Astrocyte of the cerebellum (primary cell): Measurements from ENCODE around the gene UBR2.

ENCODE experiments used
- DNase-seq: peaks from one replicate; pipeline ENCODE4 v3.0.0-alpha.2; 2011; ENCODE audit warnings: low read depth
- H3K4me3 ChIP-seq: 2 replicates; pipeline ENCODE4 v1.5.1; 2011; ENCODE audit warnings: mild to moderate bottlenecking, low read depth, low read length, moderate library complexity
- CTCF ChIP-seq: IDR thresholded peaks from 2 replicates; pipeline ENCODE4 v1.5.1; 2012; ENCODE audit warnings: low read length, low read depth, moderate library complexity, mild to moderate bottlenecking; ENCODE audit errors: missing control alignments
- in situ Hi-C: cut with HindIII; loops from 2 replicates; pipeline ENCODE4 v1.10.0; 2017; ENCODE audit warnings: low sequenced_read_pairs

UBR2 gene

DNA sequence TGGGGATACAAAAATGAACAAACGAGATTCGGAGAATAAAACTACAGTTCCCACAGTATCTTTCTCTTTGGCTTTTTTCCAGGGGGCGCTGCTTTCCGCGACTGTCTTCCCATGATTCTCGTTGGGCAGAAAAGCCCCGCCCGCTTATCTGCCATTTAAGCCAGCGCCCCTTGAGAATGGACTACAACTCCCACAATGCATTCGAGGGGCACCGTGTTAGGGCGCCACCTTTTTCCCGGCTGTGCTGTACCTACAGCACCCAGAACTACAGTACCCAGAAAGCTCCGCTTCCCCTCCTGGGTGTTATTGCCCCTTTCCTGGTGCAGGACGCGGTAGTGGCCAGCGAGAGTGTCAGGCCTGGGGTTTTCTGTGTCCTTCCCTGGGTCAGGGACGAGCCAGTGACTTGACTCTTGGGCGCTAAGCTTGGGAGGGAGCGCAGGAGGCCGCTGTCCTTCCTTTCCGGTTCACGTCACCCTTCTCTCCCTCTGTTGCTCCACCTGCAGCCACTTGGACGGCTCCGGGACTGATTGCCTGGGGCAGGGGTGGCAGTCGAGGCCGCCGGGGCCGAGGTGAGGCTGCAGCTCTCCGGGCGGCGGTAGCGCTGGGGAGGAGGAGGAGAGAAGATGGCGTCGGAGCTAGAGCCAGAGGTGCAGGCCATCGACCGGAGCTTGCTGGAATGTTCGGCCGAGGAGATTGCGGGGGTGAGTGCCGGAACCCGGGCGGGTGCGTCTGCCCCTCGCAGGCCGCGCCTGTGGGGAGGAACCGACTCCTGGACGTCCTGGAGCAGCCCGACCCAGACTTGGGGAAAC, at the start of gene UBR2:
Gene UBR2, plus strand, starts transcription at position 333 of the 809 bp plus-strand sequence. Its CDS starts 291 bp downstream, at position 624.
- H3K4me3 ChIP-seq = peak within 1 kb of the TSS; percentile 96
- peak; percentile 97 for DNase-seq
- TF ChIP-seq CTCF = peak; percentile 13
- in situ Hi-C loops = loop anchor here (25.0 kb wide), 1 partner anchor 777 kb away; the partner anchor contains the start of genes FRS3, PRICKLE4 and TOMM6

DNA sequence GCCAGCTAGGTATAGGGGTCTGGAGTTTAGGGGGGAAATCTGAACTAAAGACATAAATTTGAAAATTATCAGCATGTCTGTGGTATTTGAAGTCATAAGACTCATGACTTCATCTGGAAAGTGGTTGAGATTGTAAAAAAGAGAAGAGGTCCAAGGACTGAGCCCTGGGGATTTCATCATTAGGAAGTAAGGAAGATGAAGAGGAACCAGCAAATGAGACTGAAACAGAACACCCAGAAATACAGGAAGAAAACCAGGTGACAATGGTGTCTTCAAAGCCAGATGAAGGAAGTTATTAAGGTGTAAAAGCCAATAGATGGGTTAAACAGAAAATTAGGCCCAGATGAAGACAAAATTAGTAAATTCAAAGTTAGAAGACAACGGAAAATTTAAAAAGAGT, 49.1 kb upstream of the UBR2 start:
- in situ Hi-C loops = no loop called here
- H3K4me3 ChIP-seq = no peak overlapping the region
- no peak for TF ChIP-seq CTCF
- no peak for DNase-seq

- no peak overlapping the region for H3K4me3 ChIP-seq
- in situ Hi-C loops = no loop called here
- TF ChIP-seq CTCF = no peak
- no peak for DNase-seq
Measured at GRCh38 chr6:42519779-42520178, 44.0 kb upstream of the UBR2 start.

- no peak for TF ChIP-seq CTCF
- H3K4me3 ChIP-seq = no peak overlapping the region
- no peak for DNase-seq
- in situ Hi-C loops = no loop called here
Measured at GRCh38 chr6:42520786-42521607, 42.8 kb upstream of the UBR2 start.

DNA sequence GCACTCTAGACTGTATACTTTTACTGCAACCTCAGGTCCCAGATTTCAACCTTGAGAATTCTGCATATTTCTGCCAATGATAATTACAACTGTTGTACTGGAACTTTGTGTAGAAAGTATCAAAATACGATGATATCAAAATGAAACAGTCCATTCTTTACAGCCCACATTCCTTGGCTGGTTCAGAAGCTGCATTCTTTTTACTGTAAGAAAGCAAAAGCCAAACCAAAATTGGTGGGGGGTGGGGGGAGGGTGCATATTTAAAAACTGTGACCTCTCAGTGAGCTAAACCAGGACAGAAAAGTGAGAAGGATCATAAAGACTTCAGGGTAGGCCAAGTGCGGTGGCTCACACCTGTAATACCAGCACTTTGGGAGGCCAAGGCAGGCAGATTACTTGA, 41.8 kb upstream of the UBR2 start:
- DNase-seq = peak; percentile 53
- no peak overlapping the region for H3K4me3 ChIP-seq
- in situ Hi-C loops = no loop called here
- no peak for TF ChIP-seq CTCF

- in situ Hi-C loops = no loop called here
- no peak for TF ChIP-seq CTCF
- no peak for DNase-seq
- no peak overlapping the region for H3K4me3 ChIP-seq
Measured at GRCh38 chr6:42522942-42523814, 40.7 kb upstream of the UBR2 start.
